DMS 273 (cell line): Measurements from ENCODE around the gene RAC2.

ENCODE experiments used
- DNase-seq: peaks from one replicate; lab custom pipeline; 2025; ENCODE audit not compliant: unreplicated experiment; lab: John Stamatoyannopoulos, UW

The RAC2 gene

DNA sequence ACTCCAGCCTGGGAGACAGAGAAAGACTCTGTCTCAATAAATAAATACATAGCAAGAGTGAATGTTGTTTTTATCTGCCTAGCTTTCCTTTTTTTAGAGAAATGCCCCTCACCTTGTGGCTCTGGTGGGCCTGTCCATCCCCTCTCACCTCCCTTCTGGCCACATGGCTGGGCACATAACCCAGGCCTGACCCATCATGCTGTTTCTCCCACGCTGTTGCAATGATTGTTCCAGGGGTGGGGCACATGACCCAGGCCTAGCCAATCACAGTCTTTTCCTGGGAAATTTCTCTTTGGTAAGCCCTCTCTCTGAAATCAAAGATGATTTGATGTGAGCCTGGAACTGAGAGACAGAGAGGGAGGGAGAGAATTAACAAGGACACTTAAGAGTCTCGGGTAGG, 32.7 kb upstream of the RAC2 start:
- no peak for DNase-seq

DNA sequence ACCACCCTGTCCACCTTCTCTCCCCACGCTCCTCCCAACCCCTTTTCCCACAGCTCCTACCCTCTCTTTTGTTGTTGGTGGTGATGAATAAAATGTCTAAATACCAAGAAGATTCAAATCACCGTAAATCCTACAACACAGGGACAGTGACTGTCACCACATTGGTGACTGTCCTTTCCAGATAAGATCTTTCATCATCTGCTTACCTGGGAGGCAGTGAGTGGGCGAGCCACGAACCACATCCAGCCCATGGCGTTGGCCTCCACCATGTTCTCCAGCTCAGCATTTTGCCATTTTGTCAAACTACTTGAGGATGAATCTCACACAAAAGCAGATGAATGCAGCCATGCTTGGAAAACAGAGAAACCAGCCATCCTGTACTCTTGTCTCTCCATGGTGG, 31.6 kb upstream of the RAC2 start:
- DNase-seq: no peak

DNA sequence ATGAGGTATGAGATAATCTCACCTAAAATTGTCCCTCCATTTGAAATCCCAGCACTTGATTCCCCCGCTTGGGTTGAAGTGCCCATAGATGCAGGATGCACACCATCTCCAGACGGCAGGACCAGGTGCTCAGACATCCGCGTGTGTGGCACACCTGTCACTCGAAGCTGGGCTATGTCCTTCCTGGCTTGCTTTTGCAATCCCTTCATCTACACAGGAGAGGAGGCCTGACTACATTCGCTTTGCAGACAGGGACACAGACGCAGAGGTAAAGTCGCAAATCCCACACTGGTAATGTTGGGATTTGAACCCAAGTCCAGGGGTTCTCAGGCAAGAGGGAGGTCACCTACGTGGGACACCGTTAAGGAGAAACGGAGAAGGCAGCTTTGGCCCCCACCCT, 31.1 kb upstream of the RAC2 start:
- no peak for DNase-seq

DNA sequence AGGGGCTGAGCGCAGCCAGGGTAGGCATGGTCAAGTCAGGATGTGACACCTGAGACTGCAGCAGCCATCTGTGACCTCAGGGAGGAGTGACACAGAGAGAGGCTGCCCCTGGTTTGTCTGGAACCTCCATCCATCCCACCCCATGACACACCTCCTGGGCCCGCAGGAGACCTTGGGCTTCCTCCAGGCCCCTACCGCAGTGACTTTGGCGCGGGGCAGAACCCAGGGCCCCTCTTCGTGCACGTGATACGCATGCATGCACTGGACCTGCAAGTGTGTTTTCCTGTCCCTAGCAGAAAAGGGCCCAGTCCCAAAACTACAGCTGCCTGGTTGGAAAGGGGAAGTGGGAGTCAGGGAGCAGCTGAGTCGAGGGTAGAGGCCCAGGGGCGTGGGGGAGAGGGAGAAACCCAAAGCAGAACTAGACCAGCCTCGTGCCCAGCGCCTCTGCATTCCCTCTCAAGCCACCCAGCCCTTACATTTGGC, 30.4 kb upstream of the RAC2 start:
- DNase-seq: no peak

DNA sequence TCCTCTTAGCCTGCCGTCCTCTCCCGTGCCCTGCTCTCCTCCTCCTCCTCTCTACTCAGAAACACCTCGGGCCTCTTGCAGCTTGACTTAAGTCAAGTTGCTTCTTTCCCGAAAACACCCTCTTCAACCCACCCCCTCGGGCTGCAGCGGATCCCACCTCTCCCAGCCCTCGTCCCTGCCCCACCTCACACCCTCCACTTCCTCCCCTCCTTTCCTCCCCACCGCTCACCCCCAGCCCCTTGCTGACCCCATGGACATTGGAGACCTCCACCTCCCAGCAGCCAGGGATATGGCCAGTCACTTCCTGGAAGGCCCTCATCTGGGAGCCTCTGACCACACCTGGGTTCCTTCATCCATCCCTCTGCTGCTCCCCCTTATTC, 29.8 kb upstream of the RAC2 start:
- DNase-seq: no peak

DNA sequence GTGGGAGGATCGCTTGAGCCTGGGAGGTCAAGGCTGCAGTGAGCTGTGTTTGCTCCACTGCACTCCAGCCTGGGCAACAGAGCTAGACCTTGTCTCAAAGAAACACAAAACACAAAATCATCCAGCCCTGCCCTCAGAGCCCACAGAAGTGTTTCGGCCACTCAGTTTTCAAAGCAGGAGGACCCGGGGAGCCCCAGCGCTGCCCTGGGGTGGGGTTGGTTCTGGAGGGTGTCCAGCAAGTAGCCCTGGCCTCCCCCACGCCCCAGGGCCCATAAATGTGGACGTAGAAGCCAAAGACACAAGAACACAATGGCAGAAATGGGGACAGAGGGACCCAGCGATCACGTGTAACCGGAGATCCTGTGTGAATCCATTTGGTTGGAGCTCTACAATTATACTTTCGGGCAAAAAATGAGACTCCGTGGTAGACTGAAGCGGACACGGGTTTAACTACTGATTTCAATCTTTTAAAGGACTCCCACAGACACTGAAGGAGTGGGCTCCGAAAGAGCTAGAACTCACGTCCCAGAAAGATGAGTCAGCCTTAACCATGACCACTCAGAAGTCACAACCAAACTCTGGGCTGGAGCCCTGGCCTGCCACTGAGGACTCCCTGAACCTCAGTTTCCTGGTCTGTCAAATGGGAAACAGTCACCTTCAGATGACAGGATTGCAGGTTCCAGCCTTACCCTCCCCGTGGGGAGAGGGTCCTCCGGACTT, 29.2 kb upstream of the RAC2 start:
- DNase-seq: no peak

DNA sequence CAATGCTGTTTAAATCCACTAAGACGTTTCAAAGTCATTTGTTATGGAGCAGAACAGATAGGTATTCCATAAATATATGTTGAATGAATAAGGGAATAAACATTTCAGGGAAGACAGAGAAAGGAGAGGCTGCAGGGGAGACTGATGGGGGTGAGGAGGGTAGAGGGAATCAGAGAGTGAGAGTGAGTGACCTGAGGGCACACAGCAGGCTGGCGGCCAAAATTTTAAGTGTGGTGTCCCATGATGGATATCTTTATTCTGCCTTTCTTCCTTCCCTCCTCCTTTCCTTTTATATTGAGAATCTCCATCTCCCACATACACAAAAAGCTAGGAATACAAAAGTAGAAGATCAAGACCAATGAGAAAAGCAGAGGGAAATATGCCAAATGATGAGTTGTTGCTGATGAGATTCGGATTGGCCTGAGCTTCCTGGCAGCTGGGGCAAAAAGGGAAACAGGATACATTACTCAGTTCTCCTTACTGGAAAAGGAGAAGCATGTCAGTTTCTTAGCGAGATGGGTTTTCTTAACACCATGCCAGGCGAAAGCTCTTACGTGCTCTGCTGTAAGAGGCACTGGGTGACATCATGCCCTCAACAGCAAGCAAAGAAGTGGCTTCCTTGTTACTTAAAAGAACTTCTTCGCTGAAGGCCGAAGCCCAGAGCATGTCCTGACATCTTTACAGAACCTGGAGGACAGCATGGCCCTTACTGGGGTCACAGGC, 27.0 kb upstream of the RAC2 start:
- no peak for DNase-seq

DNA sequence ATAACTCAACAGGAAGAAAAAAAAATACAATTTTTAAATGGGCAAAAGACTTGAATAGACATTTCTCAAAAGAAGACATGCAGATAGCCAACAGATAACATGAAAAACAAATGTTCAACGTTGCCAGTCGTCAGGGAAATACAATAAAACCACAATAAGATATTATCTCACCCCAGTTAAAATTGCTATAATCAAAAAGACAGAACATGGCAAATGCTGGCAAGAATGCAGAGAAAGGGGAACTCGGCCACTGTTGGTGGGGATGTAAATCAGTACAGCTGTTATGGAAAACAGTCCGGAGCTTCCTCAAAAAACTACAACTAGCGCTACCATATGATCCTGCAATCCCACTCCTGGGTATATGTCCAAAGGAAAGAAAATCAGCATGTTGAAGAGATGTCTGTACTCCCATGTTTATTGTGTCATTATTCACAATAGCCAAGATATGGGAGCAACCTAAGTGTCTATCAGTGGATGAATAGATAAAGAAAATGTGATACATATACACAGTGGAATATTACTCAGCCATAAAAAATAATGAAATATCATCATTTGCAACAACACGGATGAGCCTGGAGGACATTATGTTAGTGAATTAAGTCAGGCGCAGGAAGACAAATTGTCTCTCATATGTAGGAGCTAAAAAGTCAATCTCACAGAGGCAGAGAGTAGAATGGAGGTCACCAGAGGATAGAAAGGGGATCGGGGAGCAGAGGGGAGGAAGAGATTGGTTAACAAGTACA, 26.0 kb upstream of the RAC2 start:
- DNase-seq: no peak

DNA sequence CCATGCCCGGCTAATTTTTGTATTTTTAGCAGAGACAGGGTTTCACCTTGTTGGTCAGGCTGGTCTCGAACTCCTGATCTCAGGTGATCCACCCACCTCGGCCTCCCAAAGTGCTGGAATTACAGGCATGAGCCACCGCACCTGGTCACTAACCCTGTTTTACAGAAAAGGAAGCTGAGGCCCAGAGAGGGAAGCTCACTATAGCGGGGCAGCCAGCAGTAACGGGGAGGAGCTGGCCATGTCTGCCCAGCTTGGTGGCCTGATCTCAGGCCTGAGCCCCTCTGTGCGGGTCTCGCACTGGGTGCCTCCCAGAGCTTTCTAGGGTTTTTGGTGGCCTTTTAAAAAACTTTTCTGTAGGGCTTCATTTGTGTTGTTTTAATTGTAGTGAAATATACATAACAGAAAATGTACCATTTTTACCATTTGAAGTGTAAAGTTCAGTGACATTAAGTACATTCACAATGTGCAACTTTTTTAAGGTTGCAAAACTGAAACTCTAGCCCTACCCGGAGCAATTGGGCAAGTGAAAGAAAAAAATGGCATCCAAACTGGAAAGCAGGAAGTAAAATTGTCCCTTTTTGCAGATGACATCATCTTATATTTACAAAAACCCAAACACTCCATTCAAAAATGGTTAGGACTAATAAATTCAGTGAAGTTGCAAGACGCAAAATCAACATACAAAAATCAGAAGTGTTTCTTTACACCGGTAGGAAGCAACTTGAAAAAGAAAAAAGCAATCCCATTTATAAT, 23.8 kb upstream of the RAC2 start:
- no peak for DNase-seq

DNA sequence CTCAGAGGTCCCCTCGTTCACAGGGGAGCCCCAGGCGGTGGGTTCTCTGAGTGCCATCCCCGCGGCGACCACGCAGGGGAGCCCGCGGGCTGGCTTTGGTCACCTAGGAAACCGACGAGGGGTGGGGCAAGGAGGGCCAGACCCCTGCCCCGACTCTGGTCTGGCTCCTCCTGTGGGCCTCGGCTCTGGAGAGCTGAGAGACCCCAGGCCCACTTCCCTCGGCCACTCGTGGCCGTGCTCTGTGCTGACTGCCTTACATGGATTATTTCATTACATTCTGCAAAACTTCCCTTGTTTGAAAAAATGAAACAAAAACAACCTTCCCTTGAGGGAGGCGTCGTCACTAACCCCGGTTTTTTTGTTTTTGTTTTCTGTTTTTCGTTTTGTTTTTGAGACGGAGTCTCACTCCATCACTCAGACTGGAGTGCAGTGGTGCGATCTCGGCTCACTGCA, 23.1 kb upstream of the RAC2 start:
- DNase-seq: peak; percentile 67

DNA sequence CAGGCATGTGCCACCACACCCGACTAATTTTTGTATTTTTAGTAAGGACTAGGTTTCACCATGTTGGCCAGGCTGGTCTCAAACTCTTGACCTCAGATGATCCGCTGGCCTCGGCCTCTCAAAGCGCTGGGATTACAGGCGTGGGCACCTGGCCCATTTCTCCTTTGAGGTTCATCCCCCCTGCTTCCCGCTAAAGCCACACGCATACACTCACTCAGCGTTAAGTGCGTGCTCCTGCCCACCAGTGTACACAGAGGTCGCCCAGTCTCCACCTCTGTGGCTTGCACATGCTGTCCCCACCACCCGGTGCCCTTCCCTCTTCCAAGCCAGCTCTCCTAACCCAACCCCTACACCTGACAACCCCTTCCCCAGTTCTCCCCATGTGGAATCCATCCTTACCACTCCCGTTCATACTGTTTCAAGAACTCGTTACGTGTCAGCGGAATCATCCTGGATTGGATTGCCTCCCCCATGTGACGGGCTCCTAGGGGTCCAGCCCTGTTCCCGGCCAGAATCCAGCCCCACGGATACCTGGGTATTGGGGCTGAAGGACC, 22.6 kb upstream of the RAC2 start:
- no peak for DNase-seq

DNA sequence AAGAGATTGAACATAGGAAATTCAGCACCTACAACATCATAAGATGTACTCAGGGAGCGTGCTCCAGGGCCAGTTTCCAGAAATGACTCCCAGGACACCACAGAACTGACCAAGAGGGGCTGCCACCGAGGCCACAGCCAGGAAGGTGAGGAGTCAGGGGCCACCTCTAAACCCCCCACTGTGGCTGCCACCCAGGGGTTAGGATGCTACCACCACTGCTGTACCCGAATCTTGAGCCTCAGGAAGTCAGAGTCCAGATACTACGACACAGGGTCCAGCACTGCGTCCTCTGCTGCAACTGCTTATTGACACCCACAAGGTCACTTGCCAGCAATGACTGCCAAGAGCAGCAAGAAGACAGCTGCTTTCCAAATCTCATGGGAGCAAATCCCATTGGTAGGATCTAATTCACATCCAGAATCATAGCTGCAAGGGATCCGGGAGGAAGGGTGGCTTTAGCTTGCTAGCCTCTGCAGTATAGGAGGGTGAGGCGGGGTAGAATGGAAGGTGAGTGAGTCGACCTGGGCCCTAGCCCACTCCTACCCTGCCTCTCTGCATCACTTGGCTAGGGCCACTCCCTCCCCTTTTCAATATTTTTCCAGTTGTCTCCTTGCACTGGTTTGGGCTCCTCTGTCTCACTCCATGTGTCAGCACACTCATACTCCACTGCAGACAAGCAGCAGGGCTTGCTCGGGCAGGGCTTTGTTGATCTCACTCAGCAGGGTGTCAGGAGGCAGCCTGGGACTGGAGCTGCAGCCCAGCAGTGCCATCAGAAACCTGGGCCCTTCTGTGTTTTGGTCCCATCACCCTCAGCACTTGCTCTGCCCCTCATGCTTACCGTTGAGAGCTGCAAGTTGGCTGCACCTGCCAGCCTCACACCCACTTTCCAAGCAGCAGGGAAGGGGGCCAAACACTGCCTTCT, 20.2 kb upstream of the RAC2 start:
- no peak for DNase-seq

DNA sequence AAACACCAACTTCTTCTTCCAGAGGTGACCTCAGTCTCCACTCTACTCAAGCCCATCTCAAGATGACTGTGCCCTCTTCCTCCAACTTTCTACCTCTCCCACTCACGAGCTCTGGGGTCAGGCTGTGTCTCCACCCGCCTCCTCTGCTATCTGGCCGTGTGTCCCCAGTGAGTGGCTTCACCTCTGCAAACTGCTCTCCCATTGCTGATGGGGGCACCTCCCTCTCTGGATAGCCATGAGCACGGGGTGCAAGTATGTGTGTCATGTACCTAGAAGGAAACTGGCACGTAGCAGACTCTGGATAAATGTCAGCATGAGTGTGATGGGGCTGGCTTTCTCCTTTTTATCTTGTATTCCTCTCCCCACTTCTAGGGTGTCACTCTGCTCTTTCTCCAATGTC, 18.3 kb upstream of the RAC2 start:
- no peak for DNase-seq

DNA sequence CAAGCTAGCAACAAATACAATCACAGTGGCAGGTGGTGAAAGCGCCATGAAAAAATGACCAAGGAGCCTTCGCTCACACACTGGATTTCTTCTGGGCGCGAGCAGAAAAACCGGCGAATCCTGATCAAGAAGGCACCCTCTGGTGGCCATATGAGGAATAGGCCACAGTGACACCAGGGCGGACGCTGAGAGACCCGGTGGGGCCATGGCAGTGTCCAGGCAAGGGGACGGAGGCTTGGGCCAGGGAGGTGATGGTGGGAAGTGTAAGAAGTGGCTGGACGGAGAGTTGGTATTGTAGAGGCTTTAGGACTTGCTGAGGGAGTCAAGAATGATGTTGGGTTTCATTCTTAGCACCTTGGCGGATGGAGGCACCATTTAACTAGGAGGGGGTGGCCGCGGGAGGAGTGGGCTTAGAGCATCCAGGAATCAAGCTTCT, 16.9 kb upstream of the RAC2 start:
- DNase-seq: peak; percentile 69

DNA sequence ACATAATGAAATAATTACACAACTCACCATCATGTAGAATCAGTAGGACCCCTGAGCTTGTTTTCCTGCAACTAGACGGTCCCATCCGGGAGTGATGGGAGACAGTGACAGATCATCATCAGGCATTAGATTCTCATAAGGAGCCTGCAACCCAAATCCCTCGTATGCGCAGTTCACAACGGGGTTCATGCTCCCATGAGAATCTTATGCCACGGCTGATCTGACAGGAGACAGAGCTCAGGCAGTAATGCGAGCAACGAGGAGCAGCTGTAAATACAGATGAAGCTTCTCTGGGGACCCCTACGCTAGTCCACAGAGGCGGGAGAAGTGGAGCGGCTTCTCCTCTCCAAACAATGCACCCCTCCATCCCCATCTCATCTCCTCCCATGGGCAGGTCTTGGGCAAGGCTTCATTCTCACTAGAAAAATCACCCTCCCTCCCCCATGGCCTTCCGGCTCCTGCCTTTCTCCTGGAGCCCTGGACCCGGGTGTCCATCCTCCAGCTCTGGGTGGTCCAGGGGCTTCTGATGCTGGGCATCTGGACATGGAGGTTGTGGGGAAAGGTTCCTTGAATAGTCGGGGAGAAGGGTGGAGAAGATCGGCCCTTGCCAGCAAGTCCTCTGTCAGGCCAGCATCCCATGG, 16.2 kb upstream of the RAC2 start:
- DNase-seq: no peak

DNA sequence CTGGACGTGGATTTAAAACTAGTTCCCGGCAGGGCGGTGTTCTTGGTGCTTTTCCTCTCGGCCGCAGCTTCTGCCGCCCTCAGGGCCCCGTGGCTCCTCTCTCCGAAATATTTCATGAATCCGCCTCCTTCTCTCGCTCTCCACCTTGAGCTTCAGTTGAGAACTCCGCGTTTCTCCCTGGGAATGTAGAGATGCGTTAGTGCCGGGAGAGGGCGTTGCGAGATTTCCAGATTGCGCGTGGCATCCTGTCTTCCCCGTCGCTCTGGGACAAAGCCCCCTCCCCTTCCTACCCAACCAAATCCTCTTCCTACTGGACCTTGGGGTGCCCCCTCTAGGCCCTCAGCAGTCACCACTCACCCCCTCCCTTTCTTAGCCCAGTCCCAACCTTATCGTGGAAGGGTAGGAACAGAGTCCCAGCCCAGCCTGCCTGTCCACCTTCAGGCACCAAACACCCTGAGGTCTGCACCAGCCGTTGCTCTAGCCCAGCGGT, 15.5 kb upstream of the RAC2 start:
- DNase-seq: peak; percentile 46

DNA sequence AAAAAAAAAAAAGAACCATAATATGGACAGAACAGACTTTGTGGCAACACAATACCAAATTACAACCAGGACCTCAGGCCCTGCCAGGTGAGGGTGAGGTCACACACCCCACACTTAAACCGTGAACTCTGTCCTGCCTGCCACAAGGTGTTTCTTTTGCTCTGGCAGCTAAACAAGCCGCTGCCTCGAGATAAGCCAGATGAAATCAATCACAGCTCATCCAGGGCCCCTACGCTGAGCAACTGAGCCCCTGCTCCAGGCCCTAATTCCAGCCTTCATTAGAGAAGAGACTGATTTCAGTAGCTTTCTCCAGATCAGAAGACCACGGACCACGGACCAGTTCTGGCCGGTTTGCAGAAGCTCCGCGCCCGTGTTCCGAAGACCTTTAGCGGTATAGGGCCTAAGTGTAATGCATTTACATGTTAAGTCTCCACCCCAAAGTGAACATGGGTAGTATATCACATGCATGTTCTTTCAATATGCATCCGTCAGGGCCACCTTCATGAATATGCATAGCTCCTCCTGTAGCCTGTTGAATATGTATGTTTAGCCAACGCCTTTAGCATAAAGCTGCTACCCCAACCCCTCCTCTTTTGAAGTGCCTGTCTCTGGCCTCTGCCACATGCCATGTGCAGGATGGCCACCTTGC, 14.8 kb upstream of the RAC2 start:
- DNase-seq: peak; percentile 27

DNA sequence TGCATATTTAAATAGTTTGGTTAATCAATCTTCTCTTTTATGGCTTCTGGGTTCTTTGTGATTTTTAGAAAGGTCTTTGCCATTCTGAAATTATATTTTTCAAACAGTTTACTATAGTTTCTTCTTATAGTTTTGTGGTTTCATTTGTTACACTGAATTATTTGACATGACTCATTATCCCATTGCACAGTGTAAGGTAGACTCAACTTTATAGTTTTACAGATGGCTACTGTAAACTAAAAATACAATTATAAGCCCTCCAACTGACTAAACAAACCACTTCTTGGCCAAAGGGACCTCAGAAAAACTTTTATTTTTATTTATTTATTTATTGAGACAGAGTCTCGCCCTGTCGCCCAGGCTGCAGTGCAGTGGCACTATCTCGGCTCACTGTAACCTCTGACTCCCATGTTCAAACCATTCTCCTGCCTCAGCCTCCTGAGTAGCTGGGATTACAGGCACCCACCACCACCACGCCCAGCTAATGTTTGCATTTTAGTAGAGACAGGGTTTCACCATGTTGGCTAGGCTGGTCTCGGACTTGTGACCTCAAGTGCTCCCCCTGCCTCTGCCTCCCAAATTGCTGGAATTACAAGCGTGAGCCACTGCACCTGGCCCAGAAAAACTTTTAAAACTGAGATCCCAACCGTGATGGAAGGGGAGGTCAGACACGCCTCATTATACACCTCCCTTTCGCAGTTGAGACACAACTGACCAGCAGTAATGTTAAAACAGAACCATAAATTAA, 14.1 kb upstream of the RAC2 start:
- DNase-seq: no peak
